ENCODE results near the gene PSMG2. TPM values are rescaled to one million over a fixed set of nuclear protein-coding genes. Genes with fewer than 3 reads are reported as not detected.

The PSMG2 gene
- total RNA-seq, 1 experiment from 2014 or later = 84.3 TPM

DNA sequence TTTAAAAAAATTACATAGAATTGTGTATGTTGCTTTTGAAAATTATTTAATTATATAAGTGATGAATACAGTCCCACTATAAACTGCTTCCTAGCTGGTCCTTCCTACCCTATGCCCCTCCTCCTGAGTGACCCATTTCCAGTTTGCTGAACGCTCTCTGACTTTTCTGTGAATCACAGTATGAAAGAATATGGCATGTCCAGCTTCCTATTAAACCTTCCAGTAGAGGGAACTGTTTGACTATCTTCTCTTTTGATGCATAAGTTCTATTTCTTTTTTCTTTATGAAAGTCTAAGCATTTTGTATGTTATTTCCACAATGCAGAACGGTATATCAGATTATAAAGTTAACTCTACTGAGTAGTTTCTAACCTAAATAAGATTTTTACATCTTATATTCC lies 41.3 kb downstream of the PSMG2 start:
- intact Hi-C loops (cut with micrococcal nuclease) = loop anchor here (1.0 to 5.0 kb wide), 3 partner anchors 149 to 413 kb away; no protein-coding TSS in a partner anchor
- POLR2A ChIA-PET = no interaction called here
- TF ChIP-seq, protein P1, sequence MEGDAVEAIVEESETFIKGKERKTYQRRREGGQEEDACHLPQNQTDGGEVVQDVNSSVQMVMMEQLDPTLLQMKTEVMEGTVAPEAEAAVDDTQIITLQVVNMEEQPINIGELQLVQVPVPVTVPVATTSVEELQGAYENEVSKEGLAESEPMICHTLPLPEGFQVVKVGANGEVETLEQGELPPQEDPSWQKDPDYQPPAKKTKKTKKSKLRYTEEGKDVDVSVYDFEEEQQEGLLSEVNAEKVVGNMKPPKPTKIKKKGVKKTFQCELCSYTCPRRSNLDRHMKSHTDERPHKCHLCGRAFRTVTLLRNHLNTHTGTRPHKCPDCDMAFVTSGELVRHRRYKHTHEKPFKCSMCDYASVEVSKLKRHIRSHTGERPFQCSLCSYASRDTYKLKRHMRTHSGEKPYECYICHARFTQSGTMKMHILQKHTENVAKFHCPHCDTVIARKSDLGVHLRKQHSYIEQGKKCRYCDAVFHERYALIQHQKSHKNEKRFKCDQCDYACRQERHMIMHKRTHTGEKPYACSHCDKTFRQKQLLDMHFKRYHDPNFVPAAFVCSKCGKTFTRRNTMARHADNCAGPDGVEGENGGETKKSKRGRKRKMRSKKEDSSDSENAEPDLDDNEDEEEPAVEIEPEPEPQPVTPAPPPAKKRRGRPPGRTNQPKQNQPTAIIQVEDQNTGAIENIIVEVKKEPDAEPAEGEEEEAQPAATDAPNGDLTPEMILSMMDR (IDR thresholded peaks at IDR 0.05 in 2 of 3, conservative IDR thresholded peaks at IDR 0.05 in 1 of 3; ENCODE audit: borderline replicate concordance in 1 of 3, insufficient read depth in 1 of 3, low read depth in 2 of 3, low read length in 2 of 3) = peak; percentile 36 to 71 (median 66)
- TF ChIP-seq RAD21 (IDR thresholded peaks at IDR 0.05; ENCODE audit: low read depth) (peak; percentile 79), ELF1 (IDR thresholded peaks at IDR 0.05; ENCODE audit: borderline replicate concordance, low read depth) (no peak)
- CTCF ChIA-PET = interaction anchor here (0.6 to 3.4 kb wide), 7 partner anchors 17 to 472 kb away, joined by 3 to 29 read pairs (median 4); no protein-coding TSS in a partner anchor
- Histone ChIP-seq H3K9me2 (ENCODE audit: insufficient read depth) (no peaks in the 10 kb centered on the region), H3K4me2 (ENCODE audit: low read length) (no peak overlapping the region), H4K20me1 (ENCODE audit: insufficient read depth) (no peaks in the 10 kb centered on the region), H3K36me3 (ENCODE audit: control insufficient read depth in 1 of 2, insufficient read depth in 2 of 2, low read length in 2 of 2) (no peaks in the 10 kb centered on the region), H3K9ac (ENCODE audit: low read length) (no peak overlapping the region), H3K79me2 (ENCODE audit: insufficient read depth, low read length) (no peaks in the 10 kb centered on the region), H3K9me3 (ENCODE audit: control insufficient read depth in 1 of 2, insufficient read depth in 1 of 2, low read depth in 1 of 2, low read length in 2 of 2) (no peaks in the 10 kb centered on the region; a peak in 1 of 4 replicates), H3K4me3 (replicated peaks in 1 of 2; ENCODE audit: low read depth in 1 of 2, low read length in 2 of 2) (no peak overlapping the region), H3K27ac (ENCODE audit: low read depth, low read length) (no peak overlapping the region), H3K4me1 (ENCODE audit: control insufficient read depth in 1 of 2, insufficient read depth in 2 of 2, low read length in 2 of 2) (peaks cover 4 to 5% of the 10 kb centered on the region in 2 experiments; a peak in 2 of 4 replicates), H2AFZ (ENCODE audit: low read depth, low read length, poor library complexity, severe bottlenecking) (no peak overlapping the region), H3K27me3 (ENCODE audit: insufficient read depth, low read length) (no peaks in the 10 kb centered on the region)
- no TSS peak for BruUV-seq (replicated peaks)
- RAD21 ChIA-PET (ENCODE audit: low non-redundant PET in 1 of 2, low total read pairs in 2 of 2, uncharacterized antibody in 2 of 2, unreplicated experiment in 2 of 2) = interaction anchor here (0.5 to 1.1 kb wide), 4 partner anchors 187 to 193 kb away, joined by 3 to 8 read pairs (median 3); no protein-coding TSS in a partner anchor
- DNase-seq (ENCODE audit: low read depth, low spot score) (peak; percentile 42), ATAC-seq (peak; percentile 94)

DNA sequence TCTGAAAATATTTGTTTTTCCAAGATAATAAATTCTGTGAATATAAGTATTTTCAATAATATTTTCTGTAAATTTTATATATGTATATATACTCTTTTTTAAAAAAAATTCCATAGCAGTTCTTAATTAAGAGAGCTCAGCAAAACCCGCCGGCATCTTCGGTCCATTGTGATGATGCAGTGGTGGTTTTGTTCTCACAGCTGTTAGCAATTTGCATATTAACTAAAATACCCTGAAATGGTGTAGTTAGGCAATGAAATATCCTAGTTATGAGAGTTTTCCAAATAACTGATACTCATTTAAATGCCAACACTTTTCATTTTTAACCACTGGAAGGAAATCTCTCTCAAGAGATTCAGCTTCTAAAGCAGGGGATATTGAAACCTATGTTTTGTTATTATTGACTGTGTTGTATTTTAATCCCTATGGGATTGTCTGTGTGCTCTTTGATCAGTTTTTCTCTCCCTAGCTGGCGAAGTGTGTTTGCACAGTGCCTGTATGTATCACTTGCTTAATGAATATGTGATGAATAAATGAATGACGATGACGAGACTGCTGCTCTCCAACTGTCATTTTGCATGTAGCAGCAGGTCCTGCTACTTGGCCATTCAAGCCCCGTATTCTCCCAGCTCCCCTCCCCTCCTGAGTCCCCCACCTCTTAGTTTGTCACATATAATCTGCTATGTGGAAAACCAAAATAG lies 42.4 kb downstream of the PSMG2 start:
- POLR2A ChIA-PET = no interaction called here
- CTCF ChIA-PET = interaction anchor here (3.4 kb wide), 1 partner anchor 189 kb away, joined by 29 read pairs; no protein-coding TSS in a partner anchor
- TF ChIP-seq, protein P2, sequence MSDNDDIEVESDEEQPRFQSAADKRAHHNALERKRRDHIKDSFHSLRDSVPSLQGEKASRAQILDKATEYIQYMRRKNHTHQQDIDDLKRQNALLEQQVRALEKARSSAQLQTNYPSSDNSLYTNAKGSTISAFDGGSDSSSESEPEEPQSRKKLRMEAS (IDR thresholded peaks at IDR 0.05) = no peak
- TF ChIP-seq EZH2phosphoT487 (IDR thresholded peaks at IDR 0.05; ENCODE audit: borderline replicate concordance) = no peak
- no peak for TF ChIP-seq ZNF274 (IDR thresholded peaks at IDR 0.05; ENCODE audit: low read depth, low read length)
- TF ChIP-seq POLR2AphosphoS5 (IDR thresholded peaks at IDR 0.05; ENCODE audit: low read depth, low read length) = no peak
- no peak for TF ChIP-seq ELF1 (IDR thresholded peaks at IDR 0.05; ENCODE audit: borderline replicate concordance, low read depth)
- no peak for TF ChIP-seq TCF7L2 (IDR thresholded peaks at IDR 0.05; ENCODE audit: borderline replicate concordance, extremely low read depth, insufficient read depth, insufficient read length)
- TF ChIP-seq SRF (IDR thresholded peaks at IDR 0.05; ENCODE audit: low read depth) = no peak
- no peak for TF ChIP-seq CBX3 (IDR thresholded peaks at IDR 0.05; ENCODE audit: low read depth)
- no peak for TF ChIP-seq ZFX (IDR thresholded peaks at IDR 0.05)
- TF ChIP-seq, protein P3, sequence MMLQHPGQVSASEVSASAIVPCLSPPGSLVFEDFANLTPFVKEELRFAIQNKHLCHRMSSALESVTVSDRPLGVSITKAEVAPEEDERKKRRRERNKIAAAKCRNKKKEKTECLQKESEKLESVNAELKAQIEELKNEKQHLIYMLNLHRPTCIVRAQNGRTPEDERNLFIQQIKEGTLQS (IDR thresholded peaks at IDR 0.05) = no peak
- TF ChIP-seq RAD21 (IDR thresholded peaks at IDR 0.05; ENCODE audit: low read depth) = no peak
- TF ChIP-seq YY1 (IDR thresholded peaks at IDR 0.05; ENCODE audit: extremely low read depth, insufficient replicate concordance, low read depth, low read length) = no peak
- TF ChIP-seq EGR1 (IDR thresholded peaks at IDR 0.05; ENCODE audit: low read depth) = no peak
- no peak for TF ChIP-seq EZH2 (IDR thresholded peaks at IDR 0.05)
- no peak for TF ChIP-seq SIN3A (IDR thresholded peaks at IDR 0.05; ENCODE audit: low read depth)
- TF ChIP-seq CEBPB (IDR thresholded peaks at IDR 0.05; ENCODE audit: low read depth) = no peak
- TF ChIP-seq POLR2A (IDR thresholded peaks at IDR 0.05; ENCODE audit: borderline replicate concordance, extremely low read depth, insufficient read depth, insufficient read length) = no peak
- no peak for TF ChIP-seq SP1 (IDR thresholded peaks at IDR 0.05; ENCODE audit: low read depth)

More for the DNA sequence above, 42.4 kb downstream of the PSMG2 start:
- Histone ChIP-seq H3K79me2 (ENCODE audit: insufficient read depth, low read length) (no peaks in the 10 kb centered on the region), H2AFZ (ENCODE audit: low read depth, low read length, poor library complexity, severe bottlenecking) (no peak overlapping the region), H3K9me3 (ENCODE audit: control insufficient read depth in 1 of 2, insufficient read depth in 1 of 2, low read depth in 1 of 2, low read length in 2 of 2) (no peaks in the 10 kb centered on the region; a peak in 1 of 4 replicates), H3K4me2 (ENCODE audit: low read length) (no peak overlapping the region), H3K9ac (ENCODE audit: low read length) (no peak overlapping the region), H3K4me1 (ENCODE audit: control insufficient read depth in 1 of 2, insufficient read depth in 2 of 2, low read length in 2 of 2) (peaks cover 4 to 5% of the 10 kb centered on the region in 2 experiments; a peak in 2 of 4 replicates), H3K9me2 (ENCODE audit: insufficient read depth) (no peaks in the 10 kb centered on the region), H3K4me3 (replicated peaks in 1 of 2; ENCODE audit: low read depth in 1 of 2, low read length in 2 of 2) (no peak overlapping the region), H3K27ac (ENCODE audit: low read depth, low read length) (no peak overlapping the region), H3K36me3 (ENCODE audit: control insufficient read depth in 1 of 2, insufficient read depth in 2 of 2, low read length in 2 of 2) (no peaks in the 10 kb centered on the region), H3K27me3 (ENCODE audit: insufficient read depth, low read length) (no peaks in the 10 kb centered on the region), H4K20me1 (ENCODE audit: insufficient read depth) (no peaks in the 10 kb centered on the region)
- DNase-seq (ENCODE audit: low read depth, low spot score) (no peak), ATAC-seq (no peak)
- BruUV-seq (replicated peaks) = no TSS peak
- RAD21 ChIA-PET (ENCODE audit: low non-redundant PET in 1 of 2, low total read pairs in 2 of 2, uncharacterized antibody in 2 of 2, unreplicated experiment in 2 of 2) = no interaction called here
- intact Hi-C loops (cut with micrococcal nuclease) = loop anchor here (2.0 kb wide), 1 partner anchor 148 kb away; no protein-coding TSS in a partner anchor
